Smooth muscle cell of bladder (primary cell): ENCODE results near the gene SP2. TPM values are rescaled to one million over a fixed set of nuclear protein-coding genes. Genes with fewer than 3 reads are reported as not detected.

ENCODE experiments used
- total RNA-seq: library from RNA; depleted of rRNA; stranded (reverse); fragments of >200 nt; gene quantifications from 2 replicates; pipeline ENCODE4 v1.2.3, GENCODE V29; 2014

SP2 gene
- 0.14 and 0.28 TPM in 2 replicates for total RNA-seq

GRCh38 chr17:47895856-47896671, at the start of gene SP2:
Gene SP2 (plus strand): TSS chr17:47896236. CDS start chr17:47896287, 51 bp downstream.

GRCh38 chr17:47850692-47851573, 45.1 kb upstream of the SP2 start, which contains the start of gene SP6:
Gene SP6 (minus strand): TSS chr17:47851163. CDS start chr17:47848429, 2,734 bp downstream.

GRCh38 chr17:47941246-47942095, 45.4 kb downstream of the SP2 start, which contains the start of gene PNPO:
Gene PNPO (plus strand): TSS chr17:47941571. CDS start chr17:47941676, 105 bp downstream.

GRCh38 chr17:47957591-47958490, 61.8 kb downstream of the SP2 start, which contains the start of gene PRR15L:
Gene PRR15L (minus strand): TSS chr17:47957883. CDS start chr17:47953234, 4,649 bp downstream.

GRCh38 chr17:47970725-47971499, 74.9 kb downstream of the SP2 start, which contains the start of gene CDK5RAP3:
Gene CDK5RAP3 (plus strand): TSS chr17:47971113. CDS start chr17:47971147, 34 bp downstream.

Other genes starting within 250 kb of the SP2 start
- 247 and 292 TPM in 2 replicates for gene KPNB1, start 246.3 kb upstream of the SP2 start, total RNA-seq
- 6.4 and 13.6 TPM in 2 replicates for gene TBKBP1, start 202.1 kb upstream of the SP2 start, total RNA-seq
- 0.09 and 0.14 TPM in 2 replicates for gene TBX21, start 163.0 kb upstream of the SP2 start, total RNA-seq
- 5.8 and 8.4 TPM in 2 replicates for gene OSBPL7, start 74.4 kb upstream of the SP2 start, total RNA-seq
- gene MRPL10, start 64.7 kb upstream of the SP2 start, total RNA-seq: 16.5 and 21.0 TPM in 2 replicates
- 0.09 TPM in 1 of 2 replicates, not detected in the other for gene LRRC46, start 64.6 kb upstream of the SP2 start, total RNA-seq
- gene SCRN2, start 55.0 kb upstream of the SP2 start, total RNA-seq: 44.4 and 44.8 TPM in 2 replicates
- under 0.01 TPM in 2 replicates for gene SP6, start 45.1 kb upstream of the SP2 start, total RNA-seq
- 17.1 and 21.1 TPM in 2 replicates for gene PNPO, start 45.3 kb downstream of the SP2 start, total RNA-seq
- not detected in 2 replicates for gene PRR15L, start 61.6 kb downstream of the SP2 start, total RNA-seq
- 69.1 and 88.3 TPM in 2 replicates for gene CDK5RAP3, start 74.9 kb downstream of the SP2 start, total RNA-seq
- gene COPZ2, start 141.6 kb downstream of the SP2 start, total RNA-seq: 123 and 125 TPM in 2 replicates
- 80.6 and 90.0 TPM in 2 replicates for gene NFE2L1, start 152.1 kb downstream of the SP2 start, total RNA-seq
- gene CBX1, start 205.2 kb downstream of the SP2 start, total RNA-seq: 28.2 and 37.2 TPM in 2 replicates
- 9.2 and 11.6 TPM in 2 replicates for gene SNX11, start 211.5 kb downstream of the SP2 start, total RNA-seq